Measurements from ENCODE around the gene FAM163B.

The FAM163B gene

GRCh38 chr9:133581011-133581410, 28.2 kb downstream of the FAM163B start:
- DNase-seq, result no peak

GRCh38 chr9:133580419-133580738, 28.8 kb downstream of the FAM163B start:
- DNase-seq, result no peak

- no peak for DNase-seq
Observed at GRCh38 chr9:133579601-133580418, 29.4 kb downstream of the FAM163B start.

GRCh38 chr9:133578524-133579441, 30.4 kb downstream of the FAM163B start:
- no peak for DNase-seq

- DNase-seq, result no peak
Observed at GRCh38 chr9:133577737-133578112, 31.5 kb downstream of the FAM163B start.

- DNase-seq, result no peak
Observed at GRCh38 chr9:133576875-133577736, 32.1 kb downstream of the FAM163B start.

GRCh38 chr9:133576031-133576874, 32.9 kb downstream of the FAM163B start:
- DNase-seq, result no peak

GRCh38 chr9:133575186-133576030, 33.8 kb downstream of the FAM163B start:
- no peak for DNase-seq

- no peak for DNase-seq
Observed at GRCh38 chr9:133574771-133575170, 34.4 kb downstream of the FAM163B start.

GRCh38 chr9:133573791-133574515, 35.2 kb downstream of the FAM163B start:
- DNase-seq, result no peak

- no peak for DNase-seq
Observed at GRCh38 chr9:133572821-133573361, 36.3 kb downstream of the FAM163B start.

GRCh38 chr9:133571896-133572595, 37.1 kb downstream of the FAM163B start:
- no peak for DNase-seq

GRCh38 chr9:133571391-133571890, 37.7 kb downstream of the FAM163B start:
- no peak for DNase-seq

GRCh38 chr9:133570691-133571080, 38.5 kb downstream of the FAM163B start:
- no peak for DNase-seq

- no peak for DNase-seq
Observed at GRCh38 chr9:133569891-133570690, 39.1 kb downstream of the FAM163B start.

- no peak for DNase-seq
Observed at GRCh38 chr9:133569121-133569785, 39.9 kb downstream of the FAM163B start.

- DNase-seq, result no peak
Observed at GRCh38 chr9:133568186-133568585, 41.0 kb downstream of the FAM163B start.

GRCh38 chr9:133566817-133567216, 42.4 kb downstream of the FAM163B start:
- DNase-seq, result no peak
